GM12864 (cell line): Measurements from ENCODE around the gene RND1.
A peak's percentile ranks its signal among the peaks of the same experiment; 100 is the strongest.
"Not testable (repeated sequence)": the region's sequence is repeated elsewhere in the genome, so short reads cannot be mapped to it uniquely, and the experiment has no call there.

Experiments used
- DNase-seq: peaks from one replicate; pipeline ENCODE4 v3.0.0-alpha.2; 2011; ENCODE audit warnings: low read depth
- H3K4me3 ChIP-seq: 2 replicates; pipeline ENCODE4 v1.5.1; 2011; ENCODE audit warnings: mild to moderate bottlenecking, low read depth, low read length, control low read depth
- TF ChIP-seq, protein P1 (sequence below): IDR thresholded peaks from 2 replicates; pipeline ENCODE4 v1.5.1; 2011; ENCODE audit warnings: low read depth, mild to moderate bottlenecking, moderate library complexity, low read length, control low read depth, inconsistent platforms; ENCODE audit errors: missing control alignments

RND1 gene

GRCh38 chr12:48851883-48852733 lies 13.6 kb downstream of the RND1 start, which contains the start of gene DDX23:
Gene DDX23, minus strand, starts transcription at chr12:48852163. Its CDS starts 6,381 bp downstream, at chr12:48845782.
- peak within 1 kb of the TSS; percentile 92 for H3K4me3 ChIP-seq
- DNase-seq = peak; percentile 91
- TF ChIP-seq, protein P1, sequence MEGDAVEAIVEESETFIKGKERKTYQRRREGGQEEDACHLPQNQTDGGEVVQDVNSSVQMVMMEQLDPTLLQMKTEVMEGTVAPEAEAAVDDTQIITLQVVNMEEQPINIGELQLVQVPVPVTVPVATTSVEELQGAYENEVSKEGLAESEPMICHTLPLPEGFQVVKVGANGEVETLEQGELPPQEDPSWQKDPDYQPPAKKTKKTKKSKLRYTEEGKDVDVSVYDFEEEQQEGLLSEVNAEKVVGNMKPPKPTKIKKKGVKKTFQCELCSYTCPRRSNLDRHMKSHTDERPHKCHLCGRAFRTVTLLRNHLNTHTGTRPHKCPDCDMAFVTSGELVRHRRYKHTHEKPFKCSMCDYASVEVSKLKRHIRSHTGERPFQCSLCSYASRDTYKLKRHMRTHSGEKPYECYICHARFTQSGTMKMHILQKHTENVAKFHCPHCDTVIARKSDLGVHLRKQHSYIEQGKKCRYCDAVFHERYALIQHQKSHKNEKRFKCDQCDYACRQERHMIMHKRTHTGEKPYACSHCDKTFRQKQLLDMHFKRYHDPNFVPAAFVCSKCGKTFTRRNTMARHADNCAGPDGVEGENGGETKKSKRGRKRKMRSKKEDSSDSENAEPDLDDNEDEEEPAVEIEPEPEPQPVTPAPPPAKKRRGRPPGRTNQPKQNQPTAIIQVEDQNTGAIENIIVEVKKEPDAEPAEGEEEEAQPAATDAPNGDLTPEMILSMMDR = no peak

DNA sequence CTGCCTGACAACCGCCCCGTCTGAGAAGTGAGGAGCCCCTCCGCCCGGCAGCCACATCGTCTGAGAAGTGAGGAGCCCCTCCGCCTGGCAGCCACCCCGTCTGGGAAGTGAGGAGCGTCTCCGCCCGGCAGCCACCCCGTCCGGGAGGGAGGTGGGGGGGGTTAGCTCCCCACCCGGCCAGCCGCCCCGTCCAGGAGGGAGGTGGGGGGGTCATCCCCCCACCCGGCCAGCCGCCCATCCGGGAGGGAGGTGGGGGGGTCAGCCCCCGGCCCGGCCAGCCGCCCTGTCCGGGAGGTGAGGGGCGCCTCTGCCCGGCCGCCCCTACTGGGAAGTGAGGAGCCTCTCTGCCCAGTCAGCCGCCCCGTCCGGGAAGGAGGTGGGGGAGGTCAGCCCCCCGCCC lies 23.6 kb downstream of the RND1 start:
- not testable (repeated sequence) for DNase-seq, H3K4me3 ChIP-seq

GRCh38 chr12:48838048-48838447 lies 27.6 kb downstream of the RND1 start:
- TF ChIP-seq, protein P1 = no peak
- no peak for DNase-seq
- no peak overlapping the region for H3K4me3 ChIP-seq

- no peak for DNase-seq
- TF ChIP-seq, protein P1 = no peak
- no peak overlapping the region for H3K4me3 ChIP-seq
These were observed 33.2 kb downstream of the RND1 start for GRCh38 chr12:48832321-48833060.

DNA sequence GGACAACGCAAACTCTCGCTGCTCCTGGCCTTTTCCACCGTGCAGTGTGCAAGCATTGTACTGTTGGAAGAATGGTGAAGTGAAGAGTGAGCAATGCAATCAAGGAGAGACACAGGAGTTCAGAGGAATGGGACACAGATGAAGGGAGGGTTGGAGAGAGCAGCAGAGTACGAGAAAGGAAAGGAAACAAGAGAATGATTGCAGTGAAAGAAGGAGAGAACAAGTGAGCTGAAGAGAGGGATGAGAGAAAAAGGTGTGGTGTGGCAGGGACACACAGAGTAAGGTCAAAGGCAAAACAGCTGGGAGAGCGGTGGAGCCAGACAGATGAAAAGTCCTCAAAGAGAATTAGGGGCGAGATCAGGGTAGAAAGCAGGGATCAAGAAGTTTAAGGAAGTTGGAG lies 34.4 kb downstream of the RND1 start:
- DNase-seq = no peak
- TF ChIP-seq, protein P1 = no peak
- H3K4me3 ChIP-seq = no peak overlapping the region

DNA sequence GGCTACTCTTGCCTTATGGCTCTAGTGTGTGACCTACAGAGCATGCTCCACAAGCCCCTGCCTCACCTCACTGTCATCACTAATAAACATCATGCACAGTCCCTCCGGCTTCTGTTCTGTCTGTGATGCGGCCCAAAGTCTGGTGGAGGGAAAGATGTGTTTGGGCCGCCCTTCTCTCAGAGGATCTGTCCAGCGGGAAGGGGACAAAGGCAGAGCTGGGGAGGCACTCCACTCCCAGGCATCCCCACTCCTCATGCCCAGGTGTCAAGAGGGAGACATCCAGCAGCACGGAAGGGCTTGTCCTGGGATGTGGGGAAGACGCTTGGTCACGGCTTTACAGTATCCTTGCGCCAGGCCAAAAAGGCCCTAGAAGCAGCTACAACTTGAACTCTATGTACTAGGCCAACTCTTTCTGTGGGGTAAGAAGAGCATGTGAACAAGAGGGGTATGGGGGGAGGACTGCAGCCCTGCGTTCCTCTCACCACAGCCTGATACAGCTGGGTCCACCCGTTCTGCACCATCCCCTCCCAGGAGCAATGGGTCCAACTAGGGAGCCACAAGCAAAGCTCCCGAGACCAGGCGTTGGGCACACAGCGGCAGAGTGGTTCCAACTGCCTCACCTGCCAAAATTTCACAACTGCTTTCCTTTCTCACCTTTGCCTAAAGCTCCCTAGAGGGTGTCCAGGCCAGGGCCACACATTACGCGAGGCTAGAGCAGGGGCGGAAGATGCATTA lies 36.7 kb downstream of the RND1 start:
- H3K4me3 ChIP-seq = no peak overlapping the region
- TF ChIP-seq, protein P1 = no peak
- DNase-seq = no peak

DNA sequence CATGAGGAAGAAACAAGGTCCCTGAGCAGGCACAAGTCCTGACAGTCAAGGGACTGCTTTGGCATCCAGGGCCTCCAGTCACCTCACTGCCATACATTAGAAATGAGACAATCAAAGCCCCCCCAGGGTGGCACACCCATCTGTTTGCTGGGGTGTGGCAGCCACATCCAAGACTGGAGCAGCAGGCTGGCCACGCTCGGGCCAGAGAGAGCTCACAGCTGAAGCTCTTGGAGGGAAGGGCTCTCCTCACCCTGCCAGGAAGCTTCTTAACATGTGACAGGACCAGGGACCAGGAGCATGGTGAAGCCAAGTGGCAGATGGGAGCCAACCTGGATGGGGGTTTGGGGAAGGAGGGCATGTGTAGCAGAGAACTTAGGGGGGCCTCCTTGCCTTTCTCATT lies 37.4 kb downstream of the RND1 start:
- TF ChIP-seq, protein P1 = no peak
- no peak overlapping the region for H3K4me3 ChIP-seq
- no peak for DNase-seq
